Fibroblast of mammary gland (primary cell): ENCODE data around the gene NOTCH3.

Experiments used
- DNase-seq: peaks from one replicate; pipeline ENCODE4 v3.0.0-alpha.2; 2010; ENCODE audit warnings: low read depth
- H3K4me3 ChIP-seq: 2 replicates; pipeline ENCODE4 v1.5.1; 2011; ENCODE audit warnings: low read depth, mild to moderate bottlenecking, low read length, moderate library complexity; ENCODE audit not compliant: control insufficient read depth
- CTCF ChIP-seq: conservative IDR thresholded peaks from 2 replicates; pipeline ENCODE4 v1.5.1; 2011; ENCODE audit warnings: low read depth, low read length, inconsistent platforms; ENCODE audit not compliant: control insufficient read depth, insufficient read depth

The NOTCH3 gene

GRCh38 chr19:15147090-15147489 lies 53.7 kb downstream of the NOTCH3 start:
- TF ChIP-seq CTCF, result no peak
- no peak overlapping the region for H3K4me3 ChIP-seq
- no peak for DNase-seq

- peak; percentile 32 for DNase-seq
- no peak overlapping the region for H3K4me3 ChIP-seq
- TF ChIP-seq CTCF, result no peak
These were observed 56.6 kb downstream of the NOTCH3 start for GRCh38 chr19:15144046-15144646.

GRCh38 chr19:15142313-15142712 lies 58.5 kb downstream of the NOTCH3 start:
- DNase-seq, result no peak
- no peak for TF ChIP-seq CTCF
- H3K4me3 ChIP-seq, result no peak overlapping the region

- no peak overlapping the region for H3K4me3 ChIP-seq
- TF ChIP-seq CTCF, result no peak
- DNase-seq, result no peak
These were observed 59.7 kb downstream of the NOTCH3 start for GRCh38 chr19:15141143-15141542.

GRCh38 chr19:15138427-15138826 lies 62.4 kb downstream of the NOTCH3 start:
- no peak overlapping the region for H3K4me3 ChIP-seq
- no peak for DNase-seq
- TF ChIP-seq CTCF, result no peak

- no peak for DNase-seq
- no peak overlapping the region for H3K4me3 ChIP-seq
- TF ChIP-seq CTCF, result no peak
These were observed 63.0 kb downstream of the NOTCH3 start for GRCh38 chr19:15137777-15138176.
